HCT116 (cell line): ENCODE data around the gene RAPGEF2.

Experiments
- ATF3 ChIP-seq: IDR thresholded peaks from 2 replicates; pipeline ENCODE4 v1.6.1; 2012
- CTCF ChIP-seq, 3 experiments: fragments of 200-600 bp in 1 of 3; sonication (generic) in 1 of 3; IDR thresholded peaks in 2 of 3; conservative IDR thresholded peaks in 1 of 3; 2 replicates each; pipeline ENCODE4 v1.5.1; 2012 to 2017; ENCODE audit warnings: low read depth in 2 of 3, low read length in 2 of 3, antibody characterized with exemption in 1 of 3, borderline replicate concordance in 1 of 3, control low read depth in 1 of 3, mild to moderate bottlenecking in 1 of 3, mixed read lengths in 1 of 3, mixed run types in 1 of 3, moderate library complexity in 1 of 3; ENCODE audit not compliant: insufficient read depth in 1 of 3
- EZH2 ChIP-seq: fragments of 200-600 bp; sonication (generic); IDR thresholded peaks from 2 replicates; pipeline ENCODE4 v1.6.1; 2017; ENCODE audit warnings: antibody characterized with exemption, mixed run types
- EZH2phosphoT487 ChIP-seq: fragments of 200-600 bp; IDR thresholded peaks from 2 replicates; pipeline ENCODE4 v1.6.1; 2018; ENCODE audit warnings: antibody characterized with exemption, borderline replicate concordance
- FOSL1 ChIP-seq: IDR thresholded peaks from 2 replicates; pipeline ENCODE4 v1.6.1; 2012; ENCODE audit warnings: low read depth
- MAX ChIP-seq: IDR thresholded peaks from 2 replicates; pipeline ENCODE4 v1.6.1; 2012
- POLR2A ChIP-seq: IDR thresholded peaks from 2 replicates; pipeline ENCODE4 v1.7.0; 2011; ENCODE audit warnings: borderline replicate concordance; ENCODE audit not compliant: insufficient read depth, insufficient read length; ENCODE audit errors: extremely low read depth
- POLR2AphosphoS5 ChIP-seq: IDR thresholded peaks from 2 replicates; pipeline ENCODE4 v1.6.1; 2011; ENCODE audit warnings: mild to moderate bottlenecking, low read depth, low read length, moderate library complexity
- RAD21 ChIP-seq: IDR thresholded peaks from 2 replicates; pipeline ENCODE4 v1.6.1; 2012; ENCODE audit warnings: low read depth, mild to moderate bottlenecking
- REST ChIP-seq: IDR thresholded peaks from 2 replicates; pipeline ENCODE4 v1.6.1; 2012; ENCODE audit warnings: low read depth
- SRF ChIP-seq: IDR thresholded peaks from 2 replicates; pipeline ENCODE4 v1.6.1; 2012; ENCODE audit warnings: low read depth
- YY1 ChIP-seq: IDR thresholded peaks from 2 replicates; pipeline ENCODE4 v1.6.1; 2011; ENCODE audit warnings: low read length, low read depth, moderate library complexity, mild to moderate bottlenecking; ENCODE audit not compliant: insufficient replicate concordance; ENCODE audit errors: extremely low read depth
- ZNF274 ChIP-seq: fragments of 200-500 bp; sonication (Bioruptor generic); IDR thresholded peaks from 2 replicates; pipeline ENCODE4 v1.6.1; 2014; ENCODE audit warnings: mild to moderate bottlenecking, low read depth, low read length, inconsistent platforms

GRCh38 chr4:159349332-159349731 lies 246.5 kb downstream of the RAPGEF2 start:
- no peak for TF ChIP-seq CTCF (IDR thresholded peaks at IDR 0.05 in 2 of 3, conservative IDR thresholded peaks at IDR 0.05 in 1 of 3; ENCODE audit: borderline replicate concordance in 1 of 3, insufficient read depth in 1 of 3, low read depth in 2 of 3, low read length in 2 of 3)
- no peak for TF ChIP-seq EZH2phosphoT487
- no peak for TF ChIP-seq REST
- no peak for TF ChIP-seq ZNF274
- no peak for TF ChIP-seq POLR2A
- no peak for TF ChIP-seq ATF3
- TF ChIP-seq EZH2 = no peak
- no peak for TF ChIP-seq FOSL1
- no peak for TF ChIP-seq RAD21
- TF ChIP-seq YY1 = no peak
- no peak for TF ChIP-seq SRF
- no peak for TF ChIP-seq MAX
- TF ChIP-seq POLR2AphosphoS5 = no peak
